ENCODE results near the gene TUFM.

GRCh38 chr16:28876019-28876659 lies 30.0 kb upstream of the TUFM start:
- TF ChIP-seq, protein P1, sequence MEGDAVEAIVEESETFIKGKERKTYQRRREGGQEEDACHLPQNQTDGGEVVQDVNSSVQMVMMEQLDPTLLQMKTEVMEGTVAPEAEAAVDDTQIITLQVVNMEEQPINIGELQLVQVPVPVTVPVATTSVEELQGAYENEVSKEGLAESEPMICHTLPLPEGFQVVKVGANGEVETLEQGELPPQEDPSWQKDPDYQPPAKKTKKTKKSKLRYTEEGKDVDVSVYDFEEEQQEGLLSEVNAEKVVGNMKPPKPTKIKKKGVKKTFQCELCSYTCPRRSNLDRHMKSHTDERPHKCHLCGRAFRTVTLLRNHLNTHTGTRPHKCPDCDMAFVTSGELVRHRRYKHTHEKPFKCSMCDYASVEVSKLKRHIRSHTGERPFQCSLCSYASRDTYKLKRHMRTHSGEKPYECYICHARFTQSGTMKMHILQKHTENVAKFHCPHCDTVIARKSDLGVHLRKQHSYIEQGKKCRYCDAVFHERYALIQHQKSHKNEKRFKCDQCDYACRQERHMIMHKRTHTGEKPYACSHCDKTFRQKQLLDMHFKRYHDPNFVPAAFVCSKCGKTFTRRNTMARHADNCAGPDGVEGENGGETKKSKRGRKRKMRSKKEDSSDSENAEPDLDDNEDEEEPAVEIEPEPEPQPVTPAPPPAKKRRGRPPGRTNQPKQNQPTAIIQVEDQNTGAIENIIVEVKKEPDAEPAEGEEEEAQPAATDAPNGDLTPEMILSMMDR (IDR thresholded peaks at IDR 0.05), result no peak
- no peak for TF ChIP-seq POLR2A (IDR thresholded peaks at IDR 0.05; ENCODE audit: low read depth)
- TF ChIP-seq EP300 (IDR thresholded peaks at IDR 0.05), result no peak

All from esophagus muscularis mucosa (tissue), 4 donors.